ENCODE results near the gene VSTM5.
"Not testable (repeated sequence)": the region's sequence is repeated elsewhere in the genome, so short reads cannot be mapped to it uniquely, and the experiment has no call there.

The VSTM5 gene

GRCh38 chr11:93850594-93851018 is at the start of gene VSTM5:
TSS of gene VSTM5 (minus strand) at chr11:93850618. CDS start at chr11:93850502, 116 bp downstream.
- DNase-seq (ENCODE audit: low spot score): no peak

GRCh38 chr11:93895106-93895862 is 44.9 kb upstream of the VSTM5 start:
- DNase-seq (ENCODE audit: low spot score): peak; percentile 19

- no peak for DNase-seq (ENCODE audit: low spot score)
Observed at GRCh38 chr11:93890391-93891051, 40.1 kb upstream of the VSTM5 start.

- no peak for DNase-seq (ENCODE audit: low spot score)
Observed at GRCh38 chr11:93887111-93887510, 36.7 kb upstream of the VSTM5 start.

GRCh38 chr11:93879114-93879513 is 28.7 kb upstream of the VSTM5 start:
- DNase-seq (ENCODE audit: low spot score): not testable (repeated sequence)

- no peak for DNase-seq (ENCODE audit: low spot score)
Observed at GRCh38 chr11:93875637-93876036, 25.2 kb upstream of the VSTM5 start.

GRCh38 chr11:93871526-93871925 is 21.1 kb upstream of the VSTM5 start:
- DNase-seq (ENCODE audit: low spot score): no peak

- DNase-seq (ENCODE audit: low spot score): no peak
Observed at GRCh38 chr11:93870616-93871015, 20.2 kb upstream of the VSTM5 start.

GRCh38 chr11:93869830-93870229 is 19.4 kb upstream of the VSTM5 start:
- DNase-seq (ENCODE audit: low spot score): no peak

- peak; percentile 3 for DNase-seq (ENCODE audit: low spot score)
Observed at GRCh38 chr11:93868404-93868803, 18.0 kb upstream of the VSTM5 start.

GRCh38 chr11:93861808-93862207 is 11.4 kb upstream of the VSTM5 start:
- no peak for DNase-seq (ENCODE audit: low spot score)

GRCh38 chr11:93858121-93858775 is 7.8 kb upstream of the VSTM5 start:
- DNase-seq (ENCODE audit: low spot score): no peak

- no peak for DNase-seq (ENCODE audit: low spot score)
Observed at GRCh38 chr11:93857413-93858120, 7.1 kb upstream of the VSTM5 start.

GRCh38 chr11:93852242-93852641 is 1.8 kb upstream of the VSTM5 start:
- no peak for DNase-seq (ENCODE audit: low spot score)

- DNase-seq (ENCODE audit: low spot score): no peak
Observed at GRCh38 chr11:93849751-93850593, 446 bp downstream of the VSTM5 start.

- no peak for DNase-seq (ENCODE audit: low spot score)
Observed at GRCh38 chr11:93849201-93849600, 1.2 kb downstream of the VSTM5 start.

- no peak for DNase-seq (ENCODE audit: low spot score)
Observed at GRCh38 chr11:93846411-93846810, 4.0 kb downstream of the VSTM5 start.

GRCh38 chr11:93845181-93846092 is 5.0 kb downstream of the VSTM5 start:
- no peak for DNase-seq (ENCODE audit: low spot score)

- no peak for DNase-seq (ENCODE audit: low spot score)
Observed at GRCh38 chr11:93844568-93844967, 5.8 kb downstream of the VSTM5 start.

- DNase-seq (ENCODE audit: low spot score): no peak
Observed at GRCh38 chr11:93843906-93844305, 6.5 kb downstream of the VSTM5 start.
